Measurements from ENCODE around the gene ELP6. TPM values are rescaled to one million over a fixed set of nuclear protein-coding genes. Genes with fewer than 3 reads are reported as not detected.
"Not testable (repeated sequence)": the region's sequence is repeated elsewhere in the genome, so short reads cannot be mapped to it uniquely, and the experiment has no call there.

Gene ELP6
- total RNA-seq, 2 donors from 2014 or later, result 43.8 to 56.8 TPM

DNA sequence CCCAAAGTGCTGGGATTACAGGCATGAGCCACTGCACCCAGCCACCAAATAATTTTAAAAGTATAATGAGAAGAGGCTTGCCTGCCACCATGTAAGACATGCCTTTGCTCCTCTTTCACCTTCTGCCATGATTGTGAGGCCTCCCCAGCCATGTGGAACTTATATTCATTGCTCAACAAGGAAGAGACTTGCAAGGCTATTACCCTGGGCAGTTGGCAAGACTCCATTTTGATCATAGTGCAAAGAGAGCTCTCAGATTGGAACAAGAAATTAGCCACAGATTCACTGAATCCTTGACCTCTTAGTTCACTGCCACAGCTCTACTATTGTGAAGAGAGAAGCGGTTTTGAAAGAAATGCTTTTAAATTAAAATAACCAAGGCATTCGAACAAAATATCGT, 43.9 kb downstream of the ELP6 start:
- Mint-ChIP-seq H3K36me3 (ENCODE audit: low read depth) (peaks cover 22% of the 10 kb centered on the region), H3K27ac (no peak overlapping the region), H3K9me3 (peaks cover 3% of the 10 kb centered on the region), H3K4me3 (no peak overlapping the region), H3K27me3 (ENCODE audit: insufficient read depth) (no peaks in the 10 kb centered on the region), H3K4me1 (peaks cover 13% of the 10 kb centered on the region)
- TF ChIP-seq, protein P1, sequence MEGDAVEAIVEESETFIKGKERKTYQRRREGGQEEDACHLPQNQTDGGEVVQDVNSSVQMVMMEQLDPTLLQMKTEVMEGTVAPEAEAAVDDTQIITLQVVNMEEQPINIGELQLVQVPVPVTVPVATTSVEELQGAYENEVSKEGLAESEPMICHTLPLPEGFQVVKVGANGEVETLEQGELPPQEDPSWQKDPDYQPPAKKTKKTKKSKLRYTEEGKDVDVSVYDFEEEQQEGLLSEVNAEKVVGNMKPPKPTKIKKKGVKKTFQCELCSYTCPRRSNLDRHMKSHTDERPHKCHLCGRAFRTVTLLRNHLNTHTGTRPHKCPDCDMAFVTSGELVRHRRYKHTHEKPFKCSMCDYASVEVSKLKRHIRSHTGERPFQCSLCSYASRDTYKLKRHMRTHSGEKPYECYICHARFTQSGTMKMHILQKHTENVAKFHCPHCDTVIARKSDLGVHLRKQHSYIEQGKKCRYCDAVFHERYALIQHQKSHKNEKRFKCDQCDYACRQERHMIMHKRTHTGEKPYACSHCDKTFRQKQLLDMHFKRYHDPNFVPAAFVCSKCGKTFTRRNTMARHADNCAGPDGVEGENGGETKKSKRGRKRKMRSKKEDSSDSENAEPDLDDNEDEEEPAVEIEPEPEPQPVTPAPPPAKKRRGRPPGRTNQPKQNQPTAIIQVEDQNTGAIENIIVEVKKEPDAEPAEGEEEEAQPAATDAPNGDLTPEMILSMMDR (conservative IDR thresholded peaks at IDR 0.05), result no peak
- Histone ChIP-seq H3K4me3 (ENCODE audit: low read length) (no peak overlapping the region), H3K9ac (ENCODE audit: extremely low read depth, low read length, poor library complexity, severe bottlenecking) (no peak overlapping the region), H3K36me3 (ENCODE audit: control insufficient read depth, insufficient read depth, low read length) (peaks cover 6% of the 10 kb centered on the region), H3K27ac (ENCODE audit: low read depth, low read length) (no peak overlapping the region), H3K4me1 (ENCODE audit: control insufficient read depth, insufficient read depth, low read length) (no peaks in the 10 kb centered on the region), H3K27me3 (ENCODE audit: control insufficient read depth, insufficient read depth, low read length, poor library complexity, severe bottlenecking) (no peaks in the 10 kb centered on the region), H3K9me3 (ENCODE audit: control insufficient read depth, low read length) (no peaks in the 10 kb centered on the region)
- DNase-seq, result no peak
- 96% methylated on average over 3 of the region's 3 CpGs; no CpG with 5 or more reads in 1 of the 2 experiments for whole genome bisulfite sequencing, 2 experiments (ENCODE audit: insufficient coverage in 1 of 2, insufficient read length in 1 of 2)

DNA sequence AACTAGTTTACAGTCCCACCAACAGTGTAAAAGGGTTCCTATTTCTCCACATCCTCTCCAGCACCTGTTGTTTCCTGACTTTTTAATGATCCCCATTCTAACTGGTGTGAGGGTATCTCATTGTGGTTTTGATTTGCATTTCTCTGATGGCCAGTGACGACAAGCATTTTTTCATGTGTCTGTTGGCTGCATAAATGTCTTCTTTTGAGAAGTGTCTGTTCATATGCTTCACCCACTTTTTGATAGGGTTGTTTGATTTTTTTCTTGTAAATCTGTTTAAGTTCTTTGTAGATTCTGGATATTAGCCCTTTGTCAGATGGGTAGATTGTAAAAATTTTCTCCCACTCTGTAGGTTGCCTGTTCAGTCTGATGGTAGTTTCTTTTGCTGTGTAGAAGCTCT, 45.2 kb downstream of the ELP6 start:
- not testable (repeated sequence) for H3K4me3 Mint-ChIP-seq; H3K4me1 Mint-ChIP-seq; H3K27ac Mint-ChIP-seq; DNase-seq; H3K9me3 ChIP-seq (ENCODE audit: control insufficient read depth, low read length); H3K27me3 ChIP-seq (ENCODE audit: control insufficient read depth, insufficient read depth, low read length, poor library complexity, severe bottlenecking); H3K9ac ChIP-seq (ENCODE audit: extremely low read depth, low read length, poor library complexity, severe bottlenecking); H3K9me3 Mint-ChIP-seq; H3K4me3 ChIP-seq (ENCODE audit: low read length); H3K27me3 Mint-ChIP-seq (ENCODE audit: insufficient read depth); H3K4me1 ChIP-seq (ENCODE audit: control insufficient read depth, insufficient read depth, low read length); H3K36me3 ChIP-seq (ENCODE audit: control insufficient read depth, insufficient read depth, low read length); H3K27ac ChIP-seq (ENCODE audit: low read depth, low read length)
- peaks cover 23% of the 10 kb centered on the region for H3K36me3 Mint-ChIP-seq (ENCODE audit: low read depth)
- WGBS, 2 experiments (ENCODE audit: insufficient coverage in 1 of 2, insufficient read length in 1 of 2), result 89% methylated on average over 1 of the region's 1 CpG; no CpG with 5 or more reads in 1 of the 2 experiments

DNA sequence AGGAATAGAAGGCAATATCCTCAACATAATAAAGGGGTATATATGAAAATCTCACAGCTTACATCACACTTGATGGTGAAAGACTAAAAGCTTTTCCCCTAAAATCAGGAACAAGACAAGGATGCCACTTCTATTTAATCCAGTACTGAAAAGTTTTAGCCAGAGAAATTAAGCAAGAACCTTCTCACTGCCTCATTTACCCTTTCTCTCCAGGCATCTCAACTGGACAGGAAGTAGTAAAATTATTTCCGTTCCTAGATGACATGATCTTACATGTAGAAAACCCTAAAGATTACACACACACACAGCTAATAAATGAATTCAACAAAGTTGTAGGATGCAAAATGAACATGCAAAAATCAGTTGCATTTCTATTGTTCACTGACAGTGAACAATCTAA, 48.9 kb downstream of the ELP6 start:
- no peaks in the 10 kb centered on the region for H3K27me3 Mint-ChIP-seq (ENCODE audit: insufficient read depth)
- H3K27ac ChIP-seq (ENCODE audit: low read depth, low read length), result no peak overlapping the region
- H3K9ac ChIP-seq (ENCODE audit: extremely low read depth, low read length, poor library complexity, severe bottlenecking), result no peak overlapping the region
- H3K4me3 ChIP-seq (ENCODE audit: low read length), result no peak overlapping the region
- H3K9me3 Mint-ChIP-seq, result peaks cover 16% of the 10 kb centered on the region
- H3K27ac Mint-ChIP-seq, result no peak overlapping the region
- peaks cover 20% of the 10 kb centered on the region for H3K4me1 Mint-ChIP-seq
- H3K4me1 ChIP-seq (ENCODE audit: control insufficient read depth, insufficient read depth, low read length), result no peaks in the 10 kb centered on the region
- H3K9me3 ChIP-seq (ENCODE audit: control insufficient read depth, low read length), result no peaks in the 10 kb centered on the region
- H3K36me3 Mint-ChIP-seq (ENCODE audit: low read depth), result peaks cover 34% of the 10 kb centered on the region
- H3K4me3 Mint-ChIP-seq, result no peak overlapping the region
- TF ChIP-seq, protein P1 (conservative IDR thresholded peaks at IDR 0.05), result no peak
- WGBS, 2 experiments (ENCODE audit: insufficient coverage in 1 of 2, insufficient read length in 1 of 2), result 100% methylated on average over 1 of the region's 1 CpG
- H3K27me3 ChIP-seq (ENCODE audit: control insufficient read depth, insufficient read depth, low read length, poor library complexity, severe bottlenecking), result no peaks in the 10 kb centered on the region
- DNase-seq, result no peak
- H3K36me3 ChIP-seq (ENCODE audit: control insufficient read depth, insufficient read depth, low read length), result peaks cover 9% of the 10 kb centered on the region

DNA sequence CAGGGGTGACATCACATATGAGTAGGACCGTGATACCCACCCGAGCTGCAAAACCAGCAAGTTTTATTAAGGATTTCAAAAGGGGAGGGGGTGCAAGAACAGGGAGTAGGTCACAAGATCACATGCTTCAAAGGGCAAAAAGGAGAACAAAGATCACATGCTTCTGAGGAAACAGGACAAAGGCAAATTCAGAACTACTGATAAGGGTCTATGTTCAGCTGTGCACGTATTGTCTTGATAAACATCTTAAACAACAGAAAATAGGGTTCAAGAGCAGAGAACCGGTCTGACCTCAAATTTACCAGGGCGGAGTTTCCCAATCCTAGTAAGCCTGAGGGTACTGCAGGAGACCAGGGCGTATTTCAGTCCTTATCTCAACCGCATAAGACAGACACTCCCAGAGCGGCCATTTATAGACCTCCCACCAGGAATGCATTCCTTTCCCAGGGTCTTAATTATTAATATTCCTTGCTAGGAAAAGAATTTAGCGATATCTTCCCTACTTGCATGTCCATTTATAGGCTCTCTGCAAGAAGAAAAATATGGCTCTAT, 53.9 kb downstream of the ELP6 start:
- not testable (repeated sequence) for H3K27ac ChIP-seq (ENCODE audit: low read depth, low read length); H3K36me3 ChIP-seq (ENCODE audit: control insufficient read depth, insufficient read depth, low read length); DNase-seq; H3K27me3 ChIP-seq (ENCODE audit: control insufficient read depth, insufficient read depth, low read length, poor library complexity, severe bottlenecking); H3K27ac Mint-ChIP-seq; H3K27me3 Mint-ChIP-seq (ENCODE audit: insufficient read depth); H3K4me1 ChIP-seq (ENCODE audit: control insufficient read depth, insufficient read depth, low read length); H3K9me3 ChIP-seq (ENCODE audit: control insufficient read depth, low read length); H3K4me3 Mint-ChIP-seq; H3K4me3 ChIP-seq (ENCODE audit: low read length); H3K9ac ChIP-seq (ENCODE audit: extremely low read depth, low read length, poor library complexity, severe bottlenecking)
- peaks cover 19% of the 10 kb centered on the region for H3K9me3 Mint-ChIP-seq
- 96% methylated on average over 8 to 9 of the region's 9 CpGs for WGBS, 2 experiments (ENCODE audit: insufficient coverage in 1 of 2, insufficient read length in 1 of 2)
- peaks cover 22% of the 10 kb centered on the region for H3K36me3 Mint-ChIP-seq (ENCODE audit: low read depth)
- peaks cover 23% of the 10 kb centered on the region for H3K4me1 Mint-ChIP-seq
